IPS-15b (cell line): ENCODE measurements around the gene TFRC.
"Not testable (repeated sequence)": the region's sequence is repeated elsewhere in the genome, so short reads cannot be mapped to it uniquely, and the experiment has no call there.

Experiments used
- H3K27me3 ChIP-seq: one replicate; pipeline ENCODE4 v1.6.1; 2013; ENCODE audit warnings: low read length; ENCODE audit not compliant: control insufficient read depth, insufficient read depth
- H3K36me3 ChIP-seq: one replicate; pipeline ENCODE4 v1.6.1; 2013; ENCODE audit warnings: low read length; ENCODE audit not compliant: control insufficient read depth, insufficient read depth
- H3K4me1 ChIP-seq: one replicate; pipeline ENCODE4 v1.6.1; 2013; ENCODE audit warnings: mild to moderate bottlenecking, low read length; ENCODE audit not compliant: control insufficient read depth, insufficient read depth
- H3K4me3 ChIP-seq: one replicate; pipeline ENCODE4 v1.5.1; 2013; ENCODE audit warnings: low read depth, low read length
- H3K9ac ChIP-seq: one replicate; pipeline ENCODE4 v1.6.1; 2013; ENCODE audit warnings: low read depth, mild to moderate bottlenecking, low read length
- H3K9me3 ChIP-seq: one replicate; pipeline ENCODE4 v1.6.1; 2013; ENCODE audit warnings: mild to moderate bottlenecking, low read length; ENCODE audit not compliant: control insufficient read depth, insufficient read depth

Gene TFRC

DNA sequence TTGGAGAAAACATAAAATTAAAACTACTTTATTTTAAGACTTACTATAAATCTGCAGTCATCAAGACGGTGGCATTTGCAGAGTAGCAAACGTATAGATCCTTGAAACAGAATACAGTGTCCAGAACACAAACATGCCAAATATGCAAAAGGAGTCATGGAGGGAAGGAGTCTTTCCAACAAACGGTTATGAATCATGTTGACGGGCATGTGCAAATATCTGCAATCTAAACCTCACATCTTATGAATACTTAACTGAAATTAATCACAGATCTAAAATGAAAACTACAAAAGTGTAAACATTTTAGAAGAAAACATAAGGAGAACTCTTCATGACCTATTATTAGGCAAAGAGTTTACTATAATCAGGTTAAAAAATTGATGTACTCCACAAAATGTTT lies 69.4 kb downstream of the TFRC start:
- Histone ChIP-seq H3K4me3 (no peak overlapping the region), H3K9me3 (no peaks in the 10 kb centered on the region), H3K9ac (no peak overlapping the region), H3K36me3 (no peaks in the 10 kb centered on the region), H3K4me1 (no peaks in the 10 kb centered on the region), H3K27me3 (no peaks in the 10 kb centered on the region)

DNA sequence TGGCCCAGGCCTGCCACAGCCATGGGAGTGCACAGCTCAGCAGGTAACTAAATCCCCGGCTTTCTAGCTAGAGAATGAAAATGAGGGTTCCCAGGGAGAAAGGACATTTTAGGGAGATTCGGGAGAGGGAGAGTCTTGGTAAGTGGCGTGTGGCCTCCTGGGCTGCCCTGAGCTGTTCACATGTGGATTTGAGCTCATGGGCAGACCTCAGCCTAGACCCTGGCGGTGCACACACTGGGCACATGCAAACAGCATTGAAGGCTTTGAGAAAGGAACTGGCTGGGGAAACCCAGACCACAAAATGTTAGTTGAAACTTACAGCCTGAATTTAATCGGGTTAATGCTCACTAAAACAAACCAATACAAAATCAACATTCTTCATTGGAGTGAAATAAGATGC lies 72.4 kb downstream of the TFRC start:
- H3K9ac ChIP-seq = no peak overlapping the region
- no peaks in the 10 kb centered on the region for H3K27me3 ChIP-seq

GRCh38 chr3:196008929-196009328 lies 73.0 kb downstream of the TFRC start:
- Histone ChIP-seq H3K9me3 (no peaks in the 10 kb centered on the region), H3K9ac (no peak overlapping the region), H3K27me3 (no peaks in the 10 kb centered on the region), H3K4me1 (no peaks in the 10 kb centered on the region), H3K4me3 (no peak overlapping the region), H3K36me3 (no peaks in the 10 kb centered on the region)

More for the DNA sequence above, 72.4 kb downstream of the TFRC start:
- H3K4me1 ChIP-seq = no peaks in the 10 kb centered on the region
- no peaks in the 10 kb centered on the region for H3K36me3 ChIP-seq
- no peak overlapping the region for H3K4me3 ChIP-seq
- no peaks in the 10 kb centered on the region for H3K9me3 ChIP-seq

GRCh38 chr3:196008387-196008786 lies 73.5 kb downstream of the TFRC start:
- H3K9ac ChIP-seq = no peak overlapping the region
- H3K4me1 ChIP-seq = no peaks in the 10 kb centered on the region
- H3K4me3 ChIP-seq = no peak overlapping the region
- no peaks in the 10 kb centered on the region for H3K36me3 ChIP-seq
- no peaks in the 10 kb centered on the region for H3K9me3 ChIP-seq
- H3K27me3 ChIP-seq = no peaks in the 10 kb centered on the region

DNA sequence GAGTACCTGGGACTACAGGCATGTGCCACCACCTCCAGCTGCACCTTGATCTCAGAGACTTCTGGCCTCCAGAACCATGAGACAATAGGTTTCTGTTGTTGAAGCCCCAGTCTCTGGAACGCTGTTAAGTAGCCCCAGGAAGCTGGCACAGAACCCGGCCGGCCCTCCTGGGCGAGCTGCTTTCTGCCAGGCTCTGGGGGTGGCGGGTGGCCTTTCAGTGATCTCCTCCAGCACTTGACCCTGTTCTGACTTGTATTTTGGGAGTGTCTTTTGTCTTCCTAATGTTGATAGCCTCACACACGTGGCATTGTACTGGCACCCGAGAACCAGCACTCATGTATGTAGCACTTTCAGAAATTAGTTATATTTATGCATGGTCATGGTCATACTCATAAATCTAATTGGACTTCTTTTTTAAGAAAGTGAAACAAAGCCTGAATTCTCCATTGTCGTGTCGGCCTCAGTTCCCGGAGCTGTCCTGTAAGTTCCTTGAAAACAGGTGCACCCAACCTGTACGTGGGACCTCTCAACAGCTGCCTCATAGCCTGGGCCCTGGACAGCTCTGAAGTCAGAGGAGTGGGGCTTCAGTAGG lies 74.0 kb downstream of the TFRC start:
- no peak overlapping the region for H3K4me3 ChIP-seq
- no peaks in the 10 kb centered on the region for H3K36me3 ChIP-seq
- H3K9me3 ChIP-seq = no peaks in the 10 kb centered on the region
- H3K4me1 ChIP-seq = no peaks in the 10 kb centered on the region
- no peak overlapping the region for H3K9ac ChIP-seq
- H3K27me3 ChIP-seq = no peaks in the 10 kb centered on the region

- not testable (repeated sequence) for H3K27me3 ChIP-seq
These were observed 76.6 kb downstream of the TFRC start for GRCh38 chr3:196005338-196005737.

GRCh38 chr3:196004359-196005052 lies 77.4 kb downstream of the TFRC start:
- H3K4me1 ChIP-seq, H3K9ac ChIP-seq, H3K36me3 ChIP-seq, H3K9me3 ChIP-seq, H3K27me3 ChIP-seq, H3K4me3 ChIP-seq: not testable (repeated sequence)

More at GRCh38 chr3:196005338-196005737, 76.6 kb downstream of the TFRC start:
- not testable (repeated sequence) for H3K9ac ChIP-seq, H3K9me3 ChIP-seq, H3K36me3 ChIP-seq, H3K4me1 ChIP-seq, H3K4me3 ChIP-seq

DNA sequence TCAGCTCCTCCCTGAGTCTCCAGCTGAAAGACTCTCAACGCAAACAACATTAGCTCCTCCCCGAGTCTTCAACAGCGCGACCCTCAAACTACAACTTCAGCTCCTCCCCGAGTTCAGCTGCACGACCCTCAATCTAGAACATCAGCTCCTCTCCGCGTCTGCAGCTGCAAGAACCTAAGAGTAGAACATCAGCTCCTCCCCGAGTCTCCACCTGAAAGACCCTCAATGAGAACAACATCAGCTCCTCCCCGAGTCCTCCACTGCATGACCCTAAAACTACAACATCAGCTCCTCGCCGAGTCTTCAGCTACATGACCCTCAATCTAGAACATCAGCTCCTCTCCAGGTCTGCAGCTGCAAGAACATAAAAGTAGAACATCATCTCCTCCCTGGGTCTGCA lies 78.3 kb downstream of the TFRC start:
- Histone ChIP-seq H3K9me3 (no peaks in the 10 kb centered on the region), H3K36me3 (no peaks in the 10 kb centered on the region), H3K4me3 (no peak overlapping the region), H3K9ac (no peak overlapping the region), H3K4me1 (no peaks in the 10 kb centered on the region), H3K27me3 (no peaks in the 10 kb centered on the region)

- H3K36me3 ChIP-seq, H3K27me3 ChIP-seq, H3K9ac ChIP-seq, H3K4me3 ChIP-seq, H3K9me3 ChIP-seq, H3K4me1 ChIP-seq: not testable (repeated sequence)
These were observed 79.2 kb downstream of the TFRC start for GRCh38 chr3:196002721-196003120.

DNA sequence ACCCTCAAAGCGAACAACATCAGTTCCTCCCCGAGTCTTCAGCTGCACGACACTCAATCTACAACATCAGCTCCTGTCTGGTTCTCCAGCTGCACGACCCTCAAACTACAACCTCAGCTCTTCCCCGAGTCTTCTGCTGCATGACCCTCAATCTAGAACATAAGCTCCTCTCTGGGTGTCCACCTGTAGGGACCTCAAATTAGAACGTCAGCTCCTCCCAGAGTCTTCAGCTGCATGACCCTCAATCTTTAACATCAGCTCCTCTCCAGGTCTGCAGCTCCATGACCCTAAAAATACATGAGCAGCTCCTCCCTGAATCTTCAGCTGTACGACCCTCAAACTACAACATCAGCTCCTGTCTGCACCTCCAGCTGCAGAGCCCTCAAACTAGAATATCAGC lies 80.7 kb downstream of the TFRC start:
- H3K4me3 ChIP-seq, H3K27me3 ChIP-seq, H3K4me1 ChIP-seq, H3K9ac ChIP-seq, H3K36me3 ChIP-seq, H3K9me3 ChIP-seq: not testable (repeated sequence)

GRCh38 chr3:196000360-196000950 lies 81.4 kb downstream of the TFRC start:
- H3K9me3 ChIP-seq, H3K36me3 ChIP-seq, H3K27me3 ChIP-seq, H3K9ac ChIP-seq, H3K4me1 ChIP-seq, H3K4me3 ChIP-seq: not testable (repeated sequence)

GRCh38 chr3:195999896-196000295 lies 82.0 kb downstream of the TFRC start:
- no peak overlapping the region for H3K4me3 ChIP-seq
- H3K9me3 ChIP-seq = no peaks in the 10 kb centered on the region
- H3K36me3 ChIP-seq = no peaks in the 10 kb centered on the region
- no peaks in the 10 kb centered on the region for H3K27me3 ChIP-seq
- H3K9ac ChIP-seq = no peak overlapping the region
- no peaks in the 10 kb centered on the region for H3K4me1 ChIP-seq
